K562 (cell line): ENCODE results near the gene ITPRIP. TPM values are rescaled to one million over a fixed set of nuclear protein-coding genes. Genes with fewer than 3 reads are reported as not detected.

Experiments used
- ATAC-seq: fragments of 200-7000 bp; cut with Tn5 transposase; 3 replicates; pipeline ENCODE4 v1.9.1; 2020; ENCODE audit warnings: moderate library complexity
- BruUV-seq: library from RNA; stranded (reverse); fragments of 400-500 nt; replicated peaks from 2 replicates; lab custom pipeline; 2021; lab: Mats Ljungman, UMichigan
- CTCF ChIA-PET: fragments of 300-600 bp; formaldehyde crosslinking; extraction: SDS; loops from one replicate; lab custom pipeline; 2021; ENCODE audit warnings: low intra/inter-chr PET ratio; lab: Yijun Ruan, JAX
- POLR2A ChIA-PET: fragments of 300-600, 350-650 bp; sonication (Branson Sonifier 250); formaldehyde crosslinking; extraction: SDS; loops from one replicate; lab custom pipeline; 2021; ENCODE audit warnings: antibody characterized with exemption, inconsistent platforms; lab: Yijun Ruan, JAX
- DNase-seq, 4 experiments: peaks; one replicate each; pipeline versions ENCODE4 v3.0.0 to v3.0.0-alpha.2; 2011 to 2018; ENCODE audit warnings: low spot score in 3 of 4, mixed read lengths in 3 of 4; ENCODE audit errors: extremely low read depth in 1 of 4
- FAIRE-seq: peaks from 2 replicates; lab custom pipeline; 2011; peaks lifted over from hg19 to GRCh38; lab: Jason Lieb, UNC
- H2AFZ ChIP-seq: 2 replicates; pipeline ENCODE4 v1.6.0; 2011; ENCODE audit warnings: low read depth, low read length, control low read depth, inconsistent platforms
- H3K27ac ChIP-seq: fragments of 200-600 bp; 3 replicates; pipeline ENCODE4 v1.8.0; 2011; ENCODE audit warnings: low read depth, mild to moderate bottlenecking, control low read depth, inconsistent platforms, low read length, moderate library complexity, mixed read lengths; ENCODE audit errors: extremely low read depth
- H3K27me3 ChIP-seq, 2 experiments: fragments of 300-600 bp in 1 of 2; 2 replicates in 1 of 2; 3 replicates in 1 of 2; pipeline versions ENCODE4 v1.6.0 to v1.8.0; 2011; ENCODE audit warnings: inconsistent platforms in 2 of 2, low read length in 2 of 2, mild to moderate bottlenecking in 1 of 2, mixed read lengths in 1 of 2, moderate library complexity in 1 of 2; ENCODE audit not compliant: control insufficient read depth in 2 of 2, insufficient read depth in 2 of 2
- H3K36me3 ChIP-seq: fragments of 300-600 bp; 3 replicates; pipeline ENCODE4 v1.8.0; 2011; ENCODE audit warnings: mild to moderate bottlenecking, low read length, inconsistent platforms; ENCODE audit not compliant: control insufficient read depth, insufficient read depth
- H3K4me1 ChIP-seq, 2 experiments: fragments of 200-600 bp in 1 of 2; replicated peaks in 1 of 2; 2 replicates in 1 of 2; 3 replicates in 1 of 2; pipeline versions ENCODE4 v1.5.1 to v1.8.0; 2011; ENCODE audit warnings: inconsistent platforms in 2 of 2, low read length in 2 of 2, mild to moderate bottlenecking in 1 of 2, mixed read lengths in 1 of 2, moderate library complexity in 1 of 2; ENCODE audit not compliant: control insufficient read depth in 2 of 2, insufficient read depth in 2 of 2
- H3K4me2 ChIP-seq: 2 replicates; pipeline ENCODE4 v1.6.1; 2011; ENCODE audit warnings: low read length, control low read depth, inconsistent platforms, mixed read lengths; ENCODE audit not compliant: insufficient read depth
- H3K4me3 ChIP-seq: fragments of 200-600 bp; sonication (generic), shearing (Covaris generic); 2 replicates; pipeline ENCODE4 v1.5.1; 2016; ENCODE audit warnings: control low read depth, inconsistent platforms
- H3K79me2 ChIP-seq: fragments of 200-600 bp; 3 replicates; pipeline ENCODE4 v1.8.0; 2011; ENCODE audit warnings: low read length, inconsistent platforms; ENCODE audit not compliant: control insufficient read depth, insufficient read depth
- H3K9ac ChIP-seq, 2 experiments: 2 replicates each; pipeline versions ENCODE4 v1.6.0 to v1.6.1; 2011; ENCODE audit warnings: low read depth in 2 of 2, low read length in 2 of 2, control low read depth in 1 of 2, inconsistent platforms in 1 of 2, mild to moderate bottlenecking in 1 of 2, mixed read lengths in 1 of 2; ENCODE audit not compliant: insufficient read depth in 1 of 2
- H3K9me1 ChIP-seq: one replicate; pipeline ENCODE4 v1.6.0; 2011; ENCODE audit warnings: inconsistent platforms, mild to moderate bottlenecking, low read length, moderate library complexity; ENCODE audit not compliant: control insufficient read depth, insufficient read depth
- H3K9me3 ChIP-seq: replicated peaks from 2 replicates; pipeline ENCODE4 v1.5.1; 2011; ENCODE audit warnings: low read depth, low read length, inconsistent platforms; ENCODE audit not compliant: control insufficient read depth, insufficient read depth
- H4K20me1 ChIP-seq: replicated peaks from 2 replicates; pipeline ENCODE4 v1.6.1; 2011; ENCODE audit warnings: low read length, inconsistent platforms, mixed read lengths; ENCODE audit not compliant: control insufficient read depth, insufficient read depth
- BRD4 ChIP-seq: fragments of 200-600 bp; sonication (generic); IDR thresholded peaks from 2 replicates; pipeline ENCODE4 v1.6.1; 2017; ENCODE audit warnings: inconsistent platforms
- CBFA2T3 ChIP-seq: fragments of 450-650 bp; IDR thresholded peaks from 2 replicates; pipeline ENCODE4 v1.6.1; 2017
- DPF2 ChIP-seq: fragments of 450-650 bp; IDR thresholded peaks from 2 replicates; pipeline ENCODE4 v1.6.1; 2016
- FOS ChIP-seq: IDR thresholded peaks from 3 replicates; pipeline ENCODE4 v1.6.1; 2011; ENCODE audit not compliant: insufficient read length; ENCODE audit errors: extremely low read depth
- L3MBTL2 ChIP-seq: fragments of 450-650 bp; IDR thresholded peaks from 2 replicates; pipeline ENCODE4 v1.6.1; 2016; ENCODE audit warnings: mild to moderate bottlenecking, moderate library complexity
- MCM3 ChIP-seq: fragments of 450-650 bp; IDR thresholded peaks from 2 replicates; pipeline ENCODE4 v1.6.1; 2016
- MTF1 ChIP-seq: fragments of 250-450 bp; sonication (Bioruptor Pico); IDR thresholded peaks from 2 replicates; pipeline ENCODE4 v1.9.0; 2021; ENCODE audit warnings: moderate library complexity, mild to moderate bottlenecking, inconsistent platforms, borderline replicate concordance
- NCOA6 ChIP-seq: fragments of 450-650 bp; IDR thresholded peaks from 2 replicates; pipeline ENCODE4 v1.6.1; 2017; ENCODE audit warnings: mild to moderate bottlenecking
- NFRKB ChIP-seq: fragments of 450-650 bp; IDR thresholded peaks from 2 replicates; pipeline ENCODE4 v1.6.1; 2016; ENCODE audit warnings: low read depth
- NR2C1 ChIP-seq, 2 experiments: fragments of 450-650 bp; IDR thresholded peaks; 2 replicates each; pipeline ENCODE4 v1.6.1; 2017; ENCODE audit warnings: mild to moderate bottlenecking in 2 of 2, antibody characterized with exemption in 1 of 2, inconsistent platforms in 1 of 2, missing compliant biosample characterization in 1 of 2, missing genetic modification characterization in 1 of 2
- PHB ChIP-seq: fragments of 250-450 bp; sonication (Bioruptor Pico); IDR thresholded peaks from 2 replicates; pipeline ENCODE4 v1.5.0; 2021
- PRPF4 ChIP-seq: fragments of 200-400 bp; formaldehyde crosslinking; IDR thresholded peaks from one replicate; pipeline ENCODE4 v1.6.1; 2017; ENCODE audit warnings: low read length, low read depth, mild to moderate bottlenecking; ENCODE audit not compliant: insufficient read depth, poor library complexity, severe bottlenecking
- RBM17 ChIP-seq: fragments of 200-400 bp; formaldehyde crosslinking; IDR thresholded peaks from 2 replicates; pipeline ENCODE4 v1.6.1; 2017; ENCODE audit warnings: low read depth, mild to moderate bottlenecking, low read length, borderline replicate concordance
- SMARCA4 ChIP-seq: fragments of 450-650 bp; IDR thresholded peaks from 2 replicates; pipeline ENCODE4 v1.6.1; 2016
- SMARCC2 ChIP-seq: fragments of 450-650 bp; IDR thresholded peaks from 2 replicates; pipeline ENCODE4 v1.6.1; 2017; ENCODE audit warnings: antibody characterized with exemption, moderate library complexity, mild to moderate bottlenecking, low read depth
- SRSF1 ChIP-seq: fragments of 200-400 bp; formaldehyde crosslinking; IDR thresholded peaks from 2 replicates; pipeline ENCODE4 v1.6.1; 2017; ENCODE audit warnings: mild to moderate bottlenecking, low read depth, low read length, moderate library complexity
- TAL1 ChIP-seq: fragments of 450-650 bp; IDR thresholded peaks from 2 replicates; pipeline ENCODE4 v1.6.1; 2016; ENCODE audit warnings: mild to moderate bottlenecking
- XRCC4 ChIP-seq: IDR thresholded peaks from one replicate; pipeline ENCODE4 v1.6.1; 2011; ENCODE audit not compliant: insufficient read depth, insufficient read length; ENCODE audit errors: extremely low read depth
- ZNF699 ChIP-seq: fragments of 250-450 bp; sonication (Bioruptor Pico); IDR thresholded peaks from 2 replicates; pipeline ENCODE4 v1.8.0; 2021; ENCODE audit warnings: mild to moderate bottlenecking, moderate library complexity; ENCODE audit not compliant: insufficient replicate concordance
- ZNF785 ChIP-seq: fragments of 250-450 bp; sonication (Bioruptor Pico); IDR thresholded peaks from 2 replicates; pipeline ENCODE4 v1.4.0; 2020; ENCODE audit warnings: mild to moderate bottlenecking
- WGBS: fragments of 100-300 bp; shearing (Covaris generic); methylation state at CpG from one replicate; pipeline ENCODE4 v1.1.6; 2016; ENCODE audit warnings: low coverage, mixed read lengths; ENCODE audit not compliant: insufficient coverage; ENCODE audit errors: missing lambda C conversion rate; 5-methylcytosine and 5-hydroxymethylcytosine counted together
- in situ Hi-C: fragments of 300-500 bp; cut with MboI; formaldehyde crosslinking; loops from 4 replicates; pipeline ENCODE4 v1.15.0; 2018; ENCODE audit warnings: inconsistent platforms, mixed read lengths
- intact Hi-C: fragments of 100-400 bp; cut with micrococcal nuclease; formaldehyde crosslinking; loops from 2 replicates; pipeline ENCODE4 v1.14.2; 2022
- polyA plus RNA-seq, 8 experiments: library from polyadenylated mRNA; depleted of rRNA in 4 of 8; stranded (reverse) in 5 of 8; unstranded in 3 of 8; fragments of >200 nt; fragmentation: Nextera tagmentation in 2 of 8; fragmentation: Illumina TruSeq in 1 of 8; extraction: Ambion mirVana in 2 of 8; extraction: Trizol in 1 of 8; gene quantifications; 2 replicates each; pipeline versions ENCODE4 v1.2.1 to v1.2.3, GENCODE V29; 2011 to 2014; ENCODE audit warnings: inconsistent platforms in 1 of 8, missing spikeins in 1 of 8
- total RNA-seq, 7 experiments: library from RNA; depleted of rRNA in 6 of 7; stranded (reverse); fragments of >200 nt in 6 of 7; fragmentation: Illumina TruSeq in 2 of 7; extraction: Trizol in 2 of 7; gene quantifications; 2 replicates each; pipeline versions ENCODE4 v1.2.1 to v1.2.3, GENCODE V29; 2011 to 2021; ENCODE audit warnings: low replicate concordance in 1 of 7
- TF ChIP-seq, protein P1 (sequence below): sonication (generic); formaldehyde crosslinking; IDR thresholded peaks from 2 replicates; pipeline ENCODE4 v1.8.0; 2022; ENCODE audit warnings: mild to moderate bottlenecking, missing genetic modification reagents
- TF ChIP-seq, protein P2 (sequence below): fragments of 450-650 bp; IDR thresholded peaks from 2 replicates; pipeline ENCODE4 v1.6.1; 2017; ENCODE audit warnings: antibody characterized with exemption, mild to moderate bottlenecking

The ITPRIP gene
- total and polyA plus RNA-seq, 9 of the 15 experiments (the other 6 are each of a cell fraction or from before 2014, with no cell fraction given), result 4.4 to 28.5 (median 10.9) TPM

DNA sequence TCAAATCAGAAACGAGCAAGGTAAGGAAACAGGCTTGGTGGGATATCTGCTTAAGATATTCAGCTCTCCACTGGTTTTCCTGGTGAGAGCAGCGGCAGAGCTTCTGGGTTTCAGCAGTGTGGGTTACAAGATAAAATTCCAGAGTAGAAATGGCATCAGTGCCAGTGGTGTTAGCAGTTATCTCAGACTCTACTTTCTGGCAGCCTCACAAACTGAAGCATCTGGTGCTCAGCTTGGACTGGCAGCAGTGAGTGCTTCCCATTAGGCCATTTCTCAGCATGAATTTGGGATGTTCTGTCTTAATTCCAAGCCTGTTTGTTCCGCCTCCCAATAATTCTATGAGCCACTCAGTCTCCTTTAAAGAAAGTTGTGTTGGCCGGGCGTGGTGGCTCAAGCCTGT is 76.2 kb downstream of the ITPRIP start (continued):
- TF ChIP-seq PHB (no peak), SRSF1 (no peak), RBM17 (no peak), NR2C1 (IDR thresholded peaks at IDR 0.05) (no peak), NR2C1 (tag; IDR thresholded peaks at IDR 0.05) (no peak), ZNF785 (CRISPR knock-in tag) (no peak), NCOA6 (no peak), BRD4 (no peak), PRPF4 (no peak)

DNA sequence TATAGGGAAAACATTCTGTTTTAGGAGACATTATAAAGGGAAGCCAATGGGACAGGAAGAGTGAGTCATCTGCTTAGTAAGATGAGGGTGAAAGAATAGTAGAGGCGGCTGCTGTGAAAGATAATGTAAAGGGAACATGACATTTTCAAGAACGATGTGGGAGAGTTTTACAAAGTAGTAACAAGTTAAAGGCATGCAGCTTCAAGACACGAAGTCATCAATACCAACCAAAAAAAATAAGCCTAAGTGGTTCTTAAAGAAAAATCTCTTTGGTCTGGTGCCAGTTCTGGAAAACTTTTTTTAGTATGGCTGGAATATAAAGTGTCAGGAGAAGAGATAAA is 77.5 kb downstream of the ITPRIP start:
- Histone ChIP-seq H3K27ac (peak overlapping the region; percentile 77; the same call in 1 of the 3 replicates), H3K79me2 (peaks cover 81% of the 10 kb centered on the region), H3K4me1 (peaks cover 7 to 26% of the 10 kb centered on the region in 2 experiments; a peak in 3 of 5 replicates), H3K9me1 (no peaks in the 10 kb centered on the region), H3K27me3 (no peaks in the 10 kb centered on the region), H2AFZ (no peak overlapping the region), H3K4me3 (no peak overlapping the region), H3K36me3 (peaks cover 97% of the 10 kb centered on the region), H3K9ac (0 out of 4 replicates have a peak overlapping the region, but pooled peaks of 1 of the 2 experiments have one; percentile 10), H4K20me1 (no peaks in the 10 kb centered on the region), H3K9me3 (no peaks in the 10 kb centered on the region), H3K4me2 (peak overlapping the region; percentile 66; the same call in 1 of the 2 replicates)
- CTCF ChIA-PET, result no interaction called here
- 0% methylated on average over 3 of the region's 3 CpGs for WGBS
- intact Hi-C loops, result no loop called here
- FAIRE-seq, result peak; percentile 15
- in situ Hi-C loops, result no loop called here
- no TSS peak for BruUV-seq
- POLR2A ChIA-PET, result no interaction called here
- peak in 2 of 4 experiments; percentile 48 to 61 for DNase-seq
- peak; percentile 79 for ATAC-seq
- TF ChIP-seq FOS (peak; percentile 37), ZNF699 (no peak), SMARCC2 (peak; percentile 64), TAL1 (peak; percentile 53), XRCC4 (no peak), SMARCA4 (peak; percentile 93), CBFA2T3 (peak; percentile 81), NFRKB (no peak), DPF2 (peak; percentile 93), L3MBTL2 (peak; percentile 74), MCM3 (no peak), MTF1 (CRISPR knock-in tag) (no peak)
- TF ChIP-seq, protein P1, sequence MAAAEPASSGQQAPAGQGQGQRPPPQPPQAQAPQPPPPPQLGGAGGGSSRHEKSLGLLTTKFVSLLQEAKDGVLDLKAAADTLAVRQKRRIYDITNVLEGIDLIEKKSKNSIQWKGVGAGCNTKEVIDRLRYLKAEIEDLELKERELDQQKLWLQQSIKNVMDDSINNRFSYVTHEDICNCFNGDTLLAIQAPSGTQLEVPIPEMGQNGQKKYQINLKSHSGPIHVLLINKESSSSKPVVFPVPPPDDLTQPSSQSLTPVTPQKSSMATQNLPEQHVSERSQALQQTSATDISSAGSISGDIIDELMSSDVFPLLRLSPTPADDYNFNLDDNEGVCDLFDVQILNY (CRISPR knock-in tag), result no peak
- TF ChIP-seq, protein P2, sequence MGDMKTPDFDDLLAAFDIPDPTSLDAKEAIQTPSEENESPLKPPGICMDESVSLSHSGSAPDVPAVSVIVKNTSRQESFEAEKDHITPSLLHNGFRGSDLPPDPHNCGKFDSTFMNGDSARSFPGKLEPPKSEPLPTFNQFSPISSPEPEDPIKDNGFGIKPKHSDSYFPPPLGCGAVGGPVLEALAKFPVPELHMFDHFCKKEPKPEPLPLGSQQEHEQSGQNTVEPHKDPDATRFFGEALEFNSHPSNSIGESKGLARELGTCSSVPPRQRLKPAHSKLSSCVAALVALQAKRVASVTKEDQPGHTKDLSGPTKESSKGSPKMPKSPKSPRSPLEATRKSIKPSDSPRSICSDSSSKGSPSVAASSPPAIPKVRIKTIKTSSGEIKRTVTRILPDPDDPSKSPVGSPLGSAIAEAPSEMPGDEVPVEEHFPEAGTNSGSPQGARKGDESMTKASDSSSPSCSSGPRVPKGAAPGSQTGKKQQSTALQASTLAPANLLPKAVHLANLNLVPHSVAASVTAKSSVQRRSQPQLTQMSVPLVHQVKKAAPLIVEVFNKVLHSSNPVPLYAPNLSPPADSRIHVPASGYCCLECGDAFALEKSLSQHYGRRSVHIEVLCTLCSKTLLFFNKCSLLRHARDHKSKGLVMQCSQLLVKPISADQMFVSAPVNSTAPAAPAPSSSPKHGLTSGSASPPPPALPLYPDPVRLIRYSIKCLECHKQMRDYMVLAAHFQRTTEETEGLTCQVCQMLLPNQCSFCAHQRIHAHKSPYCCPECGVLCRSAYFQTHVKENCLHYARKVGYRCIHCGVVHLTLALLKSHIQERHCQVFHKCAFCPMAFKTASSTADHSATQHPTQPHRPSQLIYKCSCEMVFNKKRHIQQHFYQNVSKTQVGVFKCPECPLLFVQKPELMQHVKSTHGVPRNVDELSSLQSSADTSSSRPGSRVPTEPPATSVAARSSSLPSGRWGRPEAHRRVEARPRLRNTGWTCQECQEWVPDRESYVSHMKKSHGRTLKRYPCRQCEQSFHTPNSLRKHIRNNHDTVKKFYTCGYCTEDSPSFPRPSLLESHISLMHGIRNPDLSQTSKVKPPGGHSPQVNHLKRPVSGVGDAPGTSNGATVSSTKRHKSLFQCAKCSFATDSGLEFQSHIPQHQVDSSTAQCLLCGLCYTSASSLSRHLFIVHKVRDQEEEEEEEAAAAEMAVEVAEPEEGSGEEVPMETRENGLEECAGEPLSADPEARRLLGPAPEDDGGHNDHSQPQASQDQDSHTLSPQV, result peak; percentile 86
